Uterus (tissue), 4 donors: ENCODE measurements around the gene SEC63. TPM values are rescaled to one million over a fixed set of nuclear protein-coding genes. Genes with fewer than 3 reads are reported as not detected.

Source experiments
- DNase-seq, 2 donors: peaks; one replicate each; pipeline ENCODE4 v3.0.0-alpha.2; 2019 to 2020
- H3K27ac ChIP-seq, 2 donors: fragments of 200-600 bp; sonication (generic); 1 replicate in 1 of 2; 2 replicates in 1 of 2; pipeline ENCODE4 v1.5.1; 2016 to 2018
- H3K27me3 ChIP-seq, 2 donors: fragments of 200-600 bp; sonication (generic); one replicate each; pipeline ENCODE4 v1.5.1; 2018 to 2019; ENCODE audit warnings: control low read depth in 1 of 2
- H3K36me3 ChIP-seq, 2 donors: fragments of 200-600 bp; sonication (generic); one replicate each; pipeline ENCODE4 v1.5.1; 2019; ENCODE audit warnings: control low read depth in 1 of 2
- H3K4me1 ChIP-seq, 2 donors: fragments of 200-600 bp; sonication (generic); one replicate each; pipeline ENCODE4 v1.5.1; 2018 to 2019; ENCODE audit warnings: control low read depth in 1 of 2
- H3K4me3 ChIP-seq, 2 donors: fragments of 200-600 bp; sonication (generic); 1 replicate in 1 of 2; 2 replicates in 1 of 2; pipeline ENCODE4 v1.5.1; 2018 to 2019; ENCODE audit warnings: mild to moderate bottlenecking in 1 of 2
- H3K9me3 ChIP-seq, 2 donors: fragments of 200-600 bp; sonication (generic); one replicate each; pipeline ENCODE4 v1.5.1; 2019; ENCODE audit warnings: control low read depth in 1 of 2
- CTCF ChIP-seq, 4 experiments: fragments of 200-600 bp in 2 of 4; fragments of 450-650 bp in 2 of 4; sonication (generic) in 2 of 4; IDR thresholded peaks; one replicate each; pipeline ENCODE4 v1.5.1; 2016 to 2019; ENCODE audit warnings: antibody characterized with exemption in 4 of 4, mild to moderate bottlenecking in 2 of 4, moderate library complexity in 1 of 4
- POLR2A ChIP-seq, 2 donors: fragments of 450-650 bp; IDR thresholded peaks; one replicate each; pipeline ENCODE4 v1.6.1; 2016; ENCODE audit warnings: antibody characterized with exemption in 2 of 2, mild to moderate bottlenecking in 1 of 2, moderate library complexity in 1 of 2
- intact Hi-C: fragments of 100-400 bp; cut with DNase I; formaldehyde crosslinking; loops from one replicate; pipeline ENCODE4 v1.15.1; 2023; ENCODE audit warnings: low total_unique reads
- total RNA-seq, 4 donors: library from RNA; depleted of rRNA in 3 of 4; stranded (reverse); fragments of >200 nt in 3 of 4; gene quantifications; one replicate each; pipeline versions ENCODE4 v1.1.0 to v1.2.4, GENCODE V29; 2014 to 2023
- donor health status: DM: yes; HTN: yes; CAD: no.

The SEC63 gene
- total RNA-seq, 4 donors from 2014 or later = 24.8 to 134 (median 44.4) TPM

GRCh38 chr6:107982486-107982885, 24.5 kb upstream of the SEC63 start:
- H3K4me3 ChIP-seq = no peak overlapping the region
- no peak for DNase-seq
- TF ChIP-seq CTCF (IDR thresholded peaks at IDR 0.05) (no peak), POLR2A (IDR thresholded peaks at IDR 0.05) (no peak)
- no peaks in the 10 kb centered on the region for H3K27me3 ChIP-seq
- H3K4me1 ChIP-seq = no peaks in the 10 kb centered on the region
- intact Hi-C loops = no loop called here
- no peaks in the 10 kb centered on the region for H3K36me3 ChIP-seq
- no peaks in the 10 kb centered on the region for H3K9me3 ChIP-seq
- no peak overlapping the region for H3K27ac ChIP-seq

- no peak for TF ChIP-seq POLR2A (IDR thresholded peaks at IDR 0.05)
- TF ChIP-seq CTCF (IDR thresholded peaks at IDR 0.05) = no peak
- Histone ChIP-seq H3K9me3 (no peaks in the 10 kb centered on the region), H3K4me3 (no peak overlapping the region), H3K27ac (no peak overlapping the region), H3K27me3 (no peaks in the 10 kb centered on the region), H3K36me3 (no peaks in the 10 kb centered on the region), H3K4me1 (no peaks in the 10 kb centered on the region)
- intact Hi-C loops = no loop called here
- no peak for DNase-seq
Measured at GRCh38 chr6:107981695-107982094, 23.7 kb upstream of the SEC63 start.

GRCh38 chr6:107977283-107977682, 19.3 kb upstream of the SEC63 start:
- intact Hi-C loops = no loop called here
- DNase-seq = no peak
- TF ChIP-seq CTCF (IDR thresholded peaks at IDR 0.05) (peak in 3 of 4 experiments; percentile 12 to 36 (median 21)), POLR2A (IDR thresholded peaks at IDR 0.05) (no peak)

DNA sequence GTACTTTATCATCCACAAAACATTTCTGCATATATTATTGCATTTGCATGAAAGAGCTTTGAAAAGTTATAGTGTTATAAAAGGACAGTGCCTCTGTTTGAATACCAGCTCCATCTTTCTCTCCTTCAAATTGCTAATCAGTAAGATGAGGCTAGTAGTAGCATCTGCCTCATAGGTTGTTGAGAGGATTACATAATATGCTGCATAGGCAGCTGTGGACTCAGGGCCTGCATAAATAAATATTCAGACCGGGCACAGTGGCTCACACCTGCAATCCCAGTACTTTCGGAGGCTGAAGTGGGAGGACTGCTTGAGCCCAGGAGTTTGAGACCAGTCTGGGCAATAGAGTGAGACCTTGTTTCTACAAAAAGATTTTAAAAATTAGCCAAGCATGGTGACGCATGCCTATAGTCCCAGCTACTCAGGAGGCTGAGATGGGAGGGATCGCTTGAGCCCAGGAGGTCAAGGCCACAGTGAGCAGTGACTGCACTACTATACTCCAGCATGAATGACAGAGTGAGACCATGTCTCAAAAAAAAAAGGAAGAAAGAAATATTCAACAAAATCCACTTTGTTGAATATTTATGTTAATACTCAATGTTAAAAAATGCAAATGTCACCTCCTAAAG, 18.3 kb upstream of the SEC63 start:
- intact Hi-C loops = no loop called here
- H3K27ac ChIP-seq = no peak overlapping the region
- H3K4me1 ChIP-seq = no peaks in the 10 kb centered on the region
- no peaks in the 10 kb centered on the region for H3K36me3 ChIP-seq
- H3K4me3 ChIP-seq = no peak overlapping the region
- H3K27me3 ChIP-seq = no peaks in the 10 kb centered on the region
- TF ChIP-seq CTCF (IDR thresholded peaks at IDR 0.05) (no peak), POLR2A (IDR thresholded peaks at IDR 0.05) (no peak)
- no peak for DNase-seq
- no peaks in the 10 kb centered on the region for H3K9me3 ChIP-seq

More at GRCh38 chr6:107977283-107977682, 19.3 kb upstream of the SEC63 start:
- Histone ChIP-seq H3K36me3 (no peaks in the 10 kb centered on the region), H3K27ac (no peak overlapping the region), H3K4me1 (no peaks in the 10 kb centered on the region), H3K4me3 (no peak overlapping the region), H3K9me3 (no peaks in the 10 kb centered on the region), H3K27me3 (no peaks in the 10 kb centered on the region)

DNA sequence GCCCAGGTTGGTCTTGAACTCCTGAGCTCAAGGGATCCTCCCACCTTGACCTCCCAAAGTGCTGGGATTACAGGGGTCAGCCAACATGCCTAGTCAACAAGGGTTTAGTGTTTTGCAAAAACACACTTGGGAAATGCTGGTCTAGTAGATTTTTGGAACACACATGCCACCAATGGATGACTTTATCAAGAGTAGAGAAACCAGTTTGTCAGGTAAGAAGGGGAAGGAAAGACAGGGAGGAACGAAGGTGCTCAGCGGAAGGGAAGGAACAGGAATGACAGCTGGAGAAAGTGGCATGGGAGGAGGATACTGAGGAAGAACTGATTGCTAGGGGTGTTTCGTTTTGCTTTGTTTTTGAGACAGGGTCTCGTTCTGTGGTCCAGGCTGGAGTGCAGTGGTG, 15.6 kb upstream of the SEC63 start:
- Histone ChIP-seq H3K36me3 (no peaks in the 10 kb centered on the region), H3K27ac (no peak overlapping the region)
- no peak for TF ChIP-seq CTCF (IDR thresholded peaks at IDR 0.05)
- no peak for TF ChIP-seq POLR2A (IDR thresholded peaks at IDR 0.05)

More for the DNA sequence above, 15.6 kb upstream of the SEC63 start:
- Histone ChIP-seq H3K9me3 (no peaks in the 10 kb centered on the region), H3K4me3 (no peak overlapping the region), H3K4me1 (no peaks in the 10 kb centered on the region), H3K27me3 (no peaks in the 10 kb centered on the region)
- no peak for DNase-seq
- intact Hi-C loops = no loop called here
